ACHN (cell line): Measurements from ENCODE around the gene ADARB2.

Source experiments
- DNase-seq: peaks from one replicate; pipeline ENCODE4 v3.0.0-alpha.2; 2015
- in situ Hi-C: cut with HindIII; loops from 2 replicates; pipeline ENCODE4 v1.10.0; 2017; ENCODE audit warnings: low sequenced_read_pairs, low pct_ligation_motif_present, low pct_unique_long_range_greater_than_20kb

ADARB2 gene

GRCh38 chr10:1509011-1509530, 228.3 kb downstream of the ADARB2 start:
- no peak for DNase-seq
- in situ Hi-C loops: no loop called here

- in situ Hi-C loops: no loop called here
- no peak for DNase-seq
These were observed 229.2 kb downstream of the ADARB2 start for GRCh38 chr10:1508096-1508495.

GRCh38 chr10:1507436-1507835, 229.9 kb downstream of the ADARB2 start:
- no peak for DNase-seq

GRCh38 chr10:1504940-1505339, 232.4 kb downstream of the ADARB2 start:
- in situ Hi-C loops: no loop called here
- no peak for DNase-seq

More at GRCh38 chr10:1507436-1507835, 229.9 kb downstream of the ADARB2 start:
- in situ Hi-C loops: no loop called here

GRCh38 chr10:1504286-1504685, 233.0 kb downstream of the ADARB2 start:
- no peak for DNase-seq
- in situ Hi-C loops: no loop called here

- DNase-seq: no peak
These were observed 234.9 kb downstream of the ADARB2 start for GRCh38 chr10:1502451-1502850.

GRCh38 chr10:1499359-1499957, 237.9 kb downstream of the ADARB2 start:
- in situ Hi-C loops: no loop called here
- no peak for DNase-seq

More at GRCh38 chr10:1502451-1502850, 234.9 kb downstream of the ADARB2 start:
- in situ Hi-C loops: no loop called here

- no peak for DNase-seq
- in situ Hi-C loops: no loop called here
These were observed 238.5 kb downstream of the ADARB2 start for GRCh38 chr10:1498746-1499358.

- DNase-seq: no peak
- in situ Hi-C loops: no loop called here
These were observed 241.3 kb downstream of the ADARB2 start for GRCh38 chr10:1495915-1496517.

- DNase-seq: no peak
- in situ Hi-C loops: no loop called here
These were observed 244.7 kb downstream of the ADARB2 start for GRCh38 chr10:1492641-1493040.

- in situ Hi-C loops: no loop called here
- DNase-seq: no peak
These were observed 245.4 kb downstream of the ADARB2 start for GRCh38 chr10:1491901-1492300.

GRCh38 chr10:1489801-1490200, 247.5 kb downstream of the ADARB2 start:
- no peak for DNase-seq
- in situ Hi-C loops: no loop called here

GRCh38 chr10:1488970-1489548, 248.3 kb downstream of the ADARB2 start:
- in situ Hi-C loops: no loop called here
- DNase-seq: no peak

GRCh38 chr10:1486841-1487687, 250.3 kb downstream of the ADARB2 start:
- in situ Hi-C loops: no loop called here
- DNase-seq: no peak

- in situ Hi-C loops: no loop called here
These were observed 252.0 kb downstream of the ADARB2 start for GRCh38 chr10:1485357-1485756.

GRCh38 chr10:1483826-1484225, 253.5 kb downstream of the ADARB2 start:
- DNase-seq: no peak
- in situ Hi-C loops: no loop called here

More at GRCh38 chr10:1485357-1485756, 252.0 kb downstream of the ADARB2 start:
- DNase-seq: no peak

GRCh38 chr10:1483246-1483645, 254.1 kb downstream of the ADARB2 start:
- no peak for DNase-seq
- in situ Hi-C loops: no loop called here

GRCh38 chr10:1477578-1477977, 259.7 kb downstream of the ADARB2 start:
- in situ Hi-C loops: no loop called here
- DNase-seq: no peak

GRCh38 chr10:1476455-1476803, 260.9 kb downstream of the ADARB2 start:
- in situ Hi-C loops: no loop called here
- DNase-seq: no peak
